Measurements from ENCODE around the gene WBP11.

- TF ChIP-seq POLR2A (IDR thresholded peaks at IDR 0.05; ENCODE audit: low read length): no peak
- TF ChIP-seq GATA1 (IDR thresholded peaks at IDR 0.05; ENCODE audit: low read depth, low read length): no peak
These were observed 34.4 kb downstream of the WBP11 start for GRCh38 chr12:14768823-14769405.

Data from erythroblast (primary cell).